WTC11 (cell line): ENCODE data around the gene ZNF714. TPM values are rescaled to one million over a fixed set of nuclear protein-coding genes. Genes with fewer than 3 reads are reported as not detected.

Experiments
- ATAC-seq: fragments of 200-7000 bp; cut with Tn5 transposase; 2 replicates; pipeline ENCODE4 v1.10.0; 2021; ENCODE audit warnings: mild to moderate bottlenecking, moderate library complexity
- CTCF ChIA-PET: fragments of 300-600 bp; sonication (Branson Sonifier 250); formaldehyde crosslinking; loops from one replicate; lab custom pipeline; 2021; ENCODE audit warnings: antibody characterized with exemption; lab: Charles Lee
- POLR2A ChIA-PET: fragments of 350-600 bp; sonication (Branson Sonifier 250); formaldehyde crosslinking; loops from one replicate; lab custom pipeline; 2021; ENCODE audit warnings: antibody characterized with exemption; lab: Charles Lee
- DNase-seq: peaks from one replicate; pipeline ENCODE4 v3.0.0; 2021; ENCODE audit warnings: low spot score
- H3K27ac Mint-ChIP-seq: 2 replicates; pipeline ENCODE4 v1.8.0; 2021; ENCODE audit warnings: mixed read lengths
- H3K27me3 Mint-ChIP-seq: 2 replicates; pipeline ENCODE4 v1.8.0; 2021; ENCODE audit warnings: low read depth, mild to moderate bottlenecking, moderate library complexity, mixed read lengths
- H3K36me3 Mint-ChIP-seq: 2 replicates; pipeline ENCODE4 v1.8.0; 2021; ENCODE audit warnings: mixed read lengths
- H3K4me1 Mint-ChIP-seq: 2 replicates; pipeline ENCODE4 v1.8.0; 2022; ENCODE audit warnings: mixed read lengths
- H3K4me3 Mint-ChIP-seq: 2 replicates; pipeline ENCODE4 v1.8.0; 2021; ENCODE audit warnings: mild to moderate bottlenecking, moderate library complexity, mixed read lengths
- H3K9me3 Mint-ChIP-seq: 2 replicates; pipeline ENCODE4 v1.8.0; 2021; ENCODE audit warnings: mixed read lengths
- ATF2 ChIP-seq: sonication (generic); formaldehyde crosslinking; IDR thresholded peaks from 2 replicates; pipeline ENCODE4 v1.8.1; 2022; ENCODE audit warnings: low read depth, missing genetic modification reagents, borderline replicate concordance
- ATF6 ChIP-seq: sonication (generic); formaldehyde crosslinking; IDR thresholded peaks from 2 replicates; pipeline ENCODE4 v1.8.1; 2023; ENCODE audit warnings: mild to moderate bottlenecking, missing genetic modification reagents
- CDX4 ChIP-seq: fragments of 250-450 bp; sonication (Bioruptor Pico); IDR thresholded peaks from 2 replicates; pipeline ENCODE4 v1.9.0; 2021; ENCODE audit warnings: moderate library complexity, mild to moderate bottlenecking, inconsistent platforms, borderline replicate concordance
- CREB1 ChIP-seq: sonication (generic); formaldehyde crosslinking; IDR thresholded peaks from 2 replicates; pipeline ENCODE4 v1.8.0; 2023; ENCODE audit warnings: mild to moderate bottlenecking, missing genetic modification reagents
- CREM ChIP-seq: sonication (generic); formaldehyde crosslinking; IDR thresholded peaks from 2 replicates; pipeline ENCODE4 v1.8.1; 2022; ENCODE audit warnings: mild to moderate bottlenecking, missing genetic modification reagents, moderate library complexity
- E2F4 ChIP-seq: sonication (generic); formaldehyde crosslinking; IDR thresholded peaks from 2 replicates; pipeline ENCODE4 v1.8.1; 2022; ENCODE audit warnings: low read depth, mild to moderate bottlenecking, moderate library complexity, missing genetic modification reagents, borderline replicate concordance
- EMX1 ChIP-seq: fragments of 250-450 bp; sonication (Bioruptor Pico); IDR thresholded peaks from 2 replicates; pipeline ENCODE4 v1.8.0; 2021; ENCODE audit warnings: mild to moderate bottlenecking
- ERG ChIP-seq: fragments of 250-450 bp; sonication (Bioruptor Pico); IDR thresholded peaks from 2 replicates; pipeline ENCODE4 v1.8.0; 2021; ENCODE audit warnings: mild to moderate bottlenecking
- ETV6 ChIP-seq: sonication (generic); formaldehyde crosslinking; IDR thresholded peaks from 2 replicates; pipeline ENCODE4 v1.8.1; 2022; ENCODE audit warnings: mild to moderate bottlenecking, missing genetic modification reagents
- GABPB1 ChIP-seq: sonication (generic); formaldehyde crosslinking; IDR thresholded peaks from 2 replicates; pipeline ENCODE4 v1.8.1; 2023; ENCODE audit warnings: mild to moderate bottlenecking, missing genetic modification reagents
- GTF2I ChIP-seq: fragments of 250-450 bp; sonication (Bioruptor Pico); conservative IDR thresholded peaks from 2 replicates; pipeline ENCODE4 v1.4.0; 2021; ENCODE audit warnings: mild to moderate bottlenecking
- JAZF1 ChIP-seq: fragments of 250-450 bp; sonication (Bioruptor Pico); IDR thresholded peaks from 2 replicates; pipeline ENCODE4 v1.9.0; 2021; ENCODE audit warnings: moderate library complexity, mild to moderate bottlenecking, inconsistent platforms
- JUN ChIP-seq: sonication (generic); formaldehyde crosslinking; IDR thresholded peaks from 2 replicates; pipeline ENCODE4 v1.8.0; 2023; ENCODE audit warnings: mild to moderate bottlenecking, missing genetic modification reagents
- KAT7 ChIP-seq: sonication (generic); formaldehyde crosslinking; IDR thresholded peaks from 2 replicates; pipeline ENCODE4 v1.8.1; 2023; ENCODE audit warnings: missing genetic modification reagents, mild to moderate bottlenecking, borderline replicate concordance
- NFATC4 ChIP-seq: fragments of 250-450 bp; sonication (Bioruptor Pico); IDR thresholded peaks from 2 replicates; pipeline ENCODE4 v1.9.0; 2021; ENCODE audit warnings: mild to moderate bottlenecking
- NR1H2 ChIP-seq: sonication (generic); formaldehyde crosslinking; IDR thresholded peaks from 2 replicates; pipeline ENCODE4 v1.9.0; 2021; ENCODE audit warnings: mild to moderate bottlenecking, moderate library complexity, missing genetic modification reagents
- PREB ChIP-seq: sonication (generic); formaldehyde crosslinking; IDR thresholded peaks from 2 replicates; pipeline ENCODE4 v1.8.1; 2022; ENCODE audit warnings: mild to moderate bottlenecking, missing genetic modification reagents, moderate library complexity, borderline replicate concordance
- SMAD4 ChIP-seq: sonication (generic); formaldehyde crosslinking; IDR thresholded peaks from 2 replicates; pipeline ENCODE4 v1.8.0; 2022; ENCODE audit warnings: mild to moderate bottlenecking, missing genetic modification reagents
- SP1 ChIP-seq: sonication (generic); formaldehyde crosslinking; conservative IDR thresholded peaks from 2 replicates; pipeline ENCODE4 v1.8.1; 2022; ENCODE audit warnings: missing genetic modification reagents
- ZBTB43 ChIP-seq: sonication (generic); formaldehyde crosslinking; IDR thresholded peaks from 2 replicates; pipeline ENCODE4 v1.8.1; 2023; ENCODE audit warnings: mild to moderate bottlenecking, missing genetic modification reagents
- ZNF232 ChIP-seq: sonication (generic); formaldehyde crosslinking; IDR thresholded peaks from 2 replicates; pipeline ENCODE4 v1.8.0; 2022; ENCODE audit warnings: mild to moderate bottlenecking, missing genetic modification reagents
- ZNF532 ChIP-seq: fragments of 250-450 bp; sonication (Bioruptor Pico); IDR thresholded peaks from 2 replicates; pipeline ENCODE4 v1.9.0; 2021; ENCODE audit warnings: mild to moderate bottlenecking, borderline replicate concordance
- total RNA-seq: library from RNA; stranded (reverse); gene quantifications from 3 replicates; pipeline ENCODE4 v1.2.3, GENCODE V29; 2021

ZNF714 gene
- total RNA-seq, 1 experiment from 2014 or later, result 60.4 TPM

GRCh38 chr19:21148681-21149080 lies 66.7 kb downstream of the ZNF714 start:
- no peak for ATAC-seq
- no peak overlapping the region for H3K27ac Mint-ChIP-seq
- ChIA-PET CTCF (no interaction called here), POLR2A (no interaction called here)
- no peak for DNase-seq
- no peak overlapping the region for H3K4me3 Mint-ChIP-seq
- peaks cover 49% of the 10 kb centered on the region for H3K9me3 Mint-ChIP-seq
- H3K36me3 Mint-ChIP-seq, result peaks cover 99% of the 10 kb centered on the region
- TF ChIP-seq JUN, result no peak
- TF ChIP-seq ZBTB43, result no peak
- TF ChIP-seq SP1, result no peak
- no peak for TF ChIP-seq NR1H2 (CRISPR knock-in tag)
- TF ChIP-seq CDX4, result no peak
- no peak for TF ChIP-seq SMAD4
- no peak for TF ChIP-seq ETV6 (CRISPR knock-in tag)
- TF ChIP-seq JAZF1 (CRISPR knock-in tag), result no peak
- no peak for TF ChIP-seq PREB (CRISPR knock-in tag)
- TF ChIP-seq ATF2, result no peak
- TF ChIP-seq ERG, result no peak
- no peak for TF ChIP-seq CREB1 (CRISPR knock-in tag)
- TF ChIP-seq CREM (CRISPR knock-in tag), result no peak
- TF ChIP-seq KAT7 (CRISPR knock-in tag), result no peak
- TF ChIP-seq NFATC4 (CRISPR knock-in tag), result no peak
- H3K27me3 Mint-ChIP-seq, result no peaks in the 10 kb centered on the region
- 0 out of 2 replicates have a peak, but pooled peaks cover 5% of the 10 kb centered on the region for H3K4me1 Mint-ChIP-seq

GRCh38 chr19:21149877-21150276 lies 67.9 kb downstream of the ZNF714 start:
- peaks cover 97% of the 10 kb centered on the region for H3K36me3 Mint-ChIP-seq
- ATAC-seq (no peak), DNase-seq (no peak)
- ChIA-PET CTCF (no interaction called here), POLR2A (no interaction called here)
- no peaks in the 10 kb centered on the region for H3K27me3 Mint-ChIP-seq
- H3K4me1 Mint-ChIP-seq, result 0 out of 2 replicates have a peak, but pooled peaks cover 5% of the 10 kb centered on the region
- H3K9me3 Mint-ChIP-seq, result peaks cover 45% of the 10 kb centered on the region
- H3K27ac Mint-ChIP-seq, result no peak overlapping the region
- no peak overlapping the region for H3K4me3 Mint-ChIP-seq
- no peak for TF ChIP-seq ATF6 (CRISPR knock-in tag)
- no peak for TF ChIP-seq GTF2I (CRISPR knock-in tag)
- no peak for TF ChIP-seq ZNF532 (CRISPR knock-in tag)
- no peak for TF ChIP-seq GABPB1 (CRISPR knock-in tag)
- no peak for TF ChIP-seq EMX1
- no peak for TF ChIP-seq E2F4
- TF ChIP-seq ETV6 (CRISPR knock-in tag), result no peak
- TF ChIP-seq KAT7 (CRISPR knock-in tag), result no peak
- TF ChIP-seq ZNF232 (CRISPR knock-in tag), result no peak
- TF ChIP-seq CDX4, result no peak
